Natural killer cell (primary cell): ENCODE results near the gene CD99L2. TPM values are rescaled to one million over a fixed set of nuclear protein-coding genes. Genes with fewer than 3 reads are reported as not detected.
"Not testable (repeated sequence)": the region's sequence is repeated elsewhere in the genome, so short reads cannot be mapped to it uniquely, and the experiment has no call there.

ENCODE experiments used
- ATAC-seq, 3 donors: fragments of 150-1000 bp in 2 of 3; fragments of 200-7000 bp in 1 of 3; cut with Tn5 transposase; 1 replicate in 1 of 3; 2 replicates in 2 of 3; pipeline ENCODE4 v1.10.0; 2021; ENCODE audit warnings: mild to moderate bottlenecking in 2 of 3, moderate library complexity in 2 of 3
- DNase-seq, 2 donors: peaks; one replicate each; pipeline versions ENCODE4 v3.0.0 to v3.0.0-alpha.2; 2013 to 2021; ENCODE audit warnings: mixed read lengths in 1 of 2
- H3K27ac ChIP-seq: one replicate; pipeline ENCODE4 v1.5.1; 2013; ENCODE audit warnings: mild to moderate bottlenecking, low read length
- H3K27me3 ChIP-seq: one replicate; pipeline ENCODE4 v1.6.1; 2013; ENCODE audit warnings: low read length; ENCODE audit not compliant: control insufficient read depth, insufficient read depth
- H3K36me3 ChIP-seq: one replicate; pipeline ENCODE4 v1.6.1; 2013; ENCODE audit warnings: low read length; ENCODE audit not compliant: control insufficient read depth, insufficient read depth
- H3K4me1 ChIP-seq: one replicate; pipeline ENCODE4 v1.6.1; 2013; ENCODE audit warnings: low read length; ENCODE audit not compliant: control insufficient read depth, insufficient read depth
- H3K4me3 ChIP-seq: one replicate; pipeline ENCODE4 v1.5.1; 2013; ENCODE audit warnings: low read length
- H3K9me3 ChIP-seq: one replicate; pipeline ENCODE4 v1.6.1; 2013; ENCODE audit warnings: low read length; ENCODE audit not compliant: control insufficient read depth, insufficient read depth
- H3K27ac Mint-ChIP-seq, 2 donors: one replicate each; pipeline ENCODE4 v1.8.0; 2022; ENCODE audit warnings: mild to moderate bottlenecking in 2 of 2, mixed read lengths in 2 of 2, moderate library complexity in 1 of 2
- H3K27me3 Mint-ChIP-seq, 2 donors: one replicate each; pipeline ENCODE4 v1.8.0; 2022; ENCODE audit warnings: low read depth in 2 of 2, mixed read lengths in 2 of 2
- H3K36me3 Mint-ChIP-seq: one replicate; pipeline ENCODE4 v1.8.0; 2022; ENCODE audit warnings: mixed read lengths
- H3K4me1 Mint-ChIP-seq, 2 donors: one replicate each; pipeline ENCODE4 v1.8.0; 2022; ENCODE audit warnings: mixed read lengths in 2 of 2
- H3K4me3 Mint-ChIP-seq: one replicate; pipeline ENCODE4 v1.8.0; 2022; ENCODE audit warnings: mild to moderate bottlenecking, moderate library complexity, mixed read lengths
- H3K9me3 Mint-ChIP-seq, 2 donors: one replicate each; pipeline ENCODE4 v1.8.0; 2022; ENCODE audit warnings: mixed read lengths in 2 of 2
- CTCF ChIP-seq: fragments of 200-600 bp; IDR thresholded peaks from one replicate; pipeline ENCODE4 v1.8.0; 2022; ENCODE audit warnings: antibody characterized with exemption
- WGBS: methylation state at CpG from one replicate; pipeline ENCODE4 v1.1.7; 2013; ENCODE audit warnings: missing lambda C conversion rate; ENCODE audit not compliant: insufficient coverage; 5-methylcytosine and 5-hydroxymethylcytosine counted together
- intact Hi-C: fragments of 100-400 bp; cut with micrococcal nuclease; formaldehyde crosslinking; loops from one replicate; pipeline ENCODE4 v1.14.2; 2022
- total RNA-seq, 4 donors: library from RNA; stranded (reverse); fragments of 120-200 nt in 1 of 4; gene quantifications; one replicate each; pipeline versions ENCODE4 v1.2.3 to v1.2.4, GENCODE V29; 2013 to 2022

The CD99L2 gene
- total RNA-seq, 3 donors from 2014 or later (not counting 1 experiment from before 2014, with no cell fraction given): 13.1 to 18.0 (median 15.7) TPM

- ATAC-seq (no peak), DNase-seq (no peak)
- H3K36me3 ChIP-seq: no peaks in the 10 kb centered on the region
- peaks cover 0 to under 1% of the 10 kb centered on the region in 2 donors for H3K4me1 Mint-ChIP-seq
- no peaks in the 10 kb centered on the region for H3K27me3 Mint-ChIP-seq
- H3K4me3 ChIP-seq: no peak overlapping the region
- H3K27ac Mint-ChIP-seq: no peak overlapping the region
- H3K9me3 Mint-ChIP-seq: no peaks in the 10 kb centered on the region
- no peaks in the 10 kb centered on the region for H3K36me3 Mint-ChIP-seq
- no peak for TF ChIP-seq CTCF
- H3K9me3 ChIP-seq: no peaks in the 10 kb centered on the region
- H3K27me3 ChIP-seq: no peaks in the 10 kb centered on the region
- no peak overlapping the region for H3K27ac ChIP-seq
- 95% methylated on average over 2 of the region's 7 CpGs for WGBS
- H3K4me3 Mint-ChIP-seq: no peak overlapping the region
- peaks cover under 1% of the 10 kb centered on the region for H3K4me1 ChIP-seq
- intact Hi-C loops: no loop called here
These were observed 12.1 kb downstream of the CD99L2 start for GRCh38 chrX:150886381-150886780.

DNA sequence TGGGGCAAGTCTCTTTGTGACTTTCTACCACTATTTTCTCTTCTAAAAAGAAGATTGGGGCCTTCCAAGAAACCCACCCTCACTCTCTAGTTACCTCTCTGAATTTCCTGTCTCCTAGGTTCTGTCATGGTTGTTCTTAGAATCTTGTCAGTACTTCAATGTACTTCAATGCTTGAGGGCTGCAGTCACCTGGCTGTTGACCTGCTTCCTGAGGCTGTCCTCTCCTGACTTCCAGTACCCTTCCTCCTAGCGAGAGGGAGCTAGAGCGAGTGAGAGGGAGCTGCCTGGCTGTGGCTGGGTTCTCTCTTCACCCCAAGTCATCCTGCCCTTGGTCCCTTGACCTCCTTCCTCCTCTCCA lies 17.7 kb downstream of the CD99L2 start:
- Histone ChIP-seq H3K4me1 (peaks cover 7% of the 10 kb centered on the region), H3K27ac (no peak overlapping the region), H3K27me3 (no peaks in the 10 kb centered on the region), H3K4me3 (no peak overlapping the region), H3K36me3 (no peaks in the 10 kb centered on the region), H3K9me3 (no peaks in the 10 kb centered on the region)
- H3K36me3 Mint-ChIP-seq: no peaks in the 10 kb centered on the region
- no peak overlapping the region for H3K4me3 Mint-ChIP-seq
- H3K9me3 Mint-ChIP-seq: no peaks in the 10 kb centered on the region
- no peak for TF ChIP-seq CTCF
- WGBS: 91% methylated on average over 2 of the region's 2 CpGs
- ATAC-seq (no peak), DNase-seq (peak in 1 of 2 donors; percentile 3)
- H3K27ac Mint-ChIP-seq: peak overlapping the region; percentile 19 to 75
- intact Hi-C loops: no loop called here
- no peaks in the 10 kb centered on the region for H3K27me3 Mint-ChIP-seq
- H3K4me1 Mint-ChIP-seq: peaks cover 18 to 24% of the 10 kb centered on the region in 2 donors

- peak; percentile 57 to 84 (median 82) for ATAC-seq
- no peaks in the 10 kb centered on the region for H3K36me3 Mint-ChIP-seq
- Histone ChIP-seq H3K4me1 (peaks cover 7% of the 10 kb centered on the region), H3K27me3 (no peaks in the 10 kb centered on the region), H3K9me3 (no peaks in the 10 kb centered on the region), H3K36me3 (no peaks in the 10 kb centered on the region), H3K27ac (no peak overlapping the region), H3K4me3 (no peak overlapping the region)
- TF ChIP-seq CTCF: no peak
- intact Hi-C loops: no loop called here
- H3K4me1 Mint-ChIP-seq: peaks cover 18 to 30% of the 10 kb centered on the region in 2 donors
- H3K27me3 Mint-ChIP-seq: no peaks in the 10 kb centered on the region
- no CpG with 5 or more reads among the region's 5 CpGs for WGBS
- H3K27ac Mint-ChIP-seq: peak overlapping the region; percentile 19 to 75
- no peak for DNase-seq
- H3K4me3 Mint-ChIP-seq: no peak overlapping the region
- H3K9me3 Mint-ChIP-seq: no peaks in the 10 kb centered on the region
These were observed 18.3 kb downstream of the CD99L2 start for GRCh38 chrX:150879855-150880807.

GRCh38 chrX:150875621-150876020 lies 22.8 kb downstream of the CD99L2 start:
- DNase-seq, H3K4me1 ChIP-seq, H3K36me3 ChIP-seq, H3K27ac Mint-ChIP-seq, H3K4me3 ChIP-seq, H3K9me3 Mint-ChIP-seq, ATAC-seq, H3K27me3 Mint-ChIP-seq, H3K9me3 ChIP-seq, H3K27ac ChIP-seq, intact Hi-C loops, H3K27me3 ChIP-seq, H3K36me3 Mint-ChIP-seq, H3K4me3 Mint-ChIP-seq: not testable (repeated sequence)
- 93% methylated on average over 2 of the region's 2 CpGs for WGBS
- peaks cover 10 to 38% of the 10 kb centered on the region in 2 donors for H3K4me1 Mint-ChIP-seq
